HepG2 (cell line): ENCODE results near the gene SLFN11. TPM values are rescaled to one million over a fixed set of nuclear protein-coding genes. Genes with fewer than 3 reads are reported as not detected.
"Not testable (repeated sequence)": the region's sequence is repeated elsewhere in the genome, so short reads cannot be mapped to it uniquely, and the experiment has no call there.

ENCODE experiments used
- ATAC-seq: fragments of 200-7000 bp; cut with Tn5 transposase; 3 replicates; pipeline ENCODE4 v1.9.1; 2020; ENCODE audit warnings: mild to moderate bottlenecking, moderate library complexity
- BruUV-seq: library from RNA; stranded (reverse); fragments of 400-500 nt; replicated peaks from 2 replicates; lab custom pipeline; 2021; lab: Mats Ljungman, UMichigan
- CTCF ChIA-PET: fragments of 300-600 bp; formaldehyde crosslinking; extraction: SDS; loops from one replicate; lab custom pipeline; 2021; ENCODE audit warnings: low total read pairs, inconsistent platforms, low intra/inter-chr PET ratio; lab: Yijun Ruan, JAX
- POLR2A ChIA-PET: fragments of 350-600 bp; sonication (Branson Sonifier 250); formaldehyde crosslinking; loops from one replicate; lab custom pipeline; 2020; ENCODE audit warnings: antibody characterized with exemption, inconsistent platforms; lab: Yijun Ruan, JAX
- DNase-seq: peaks from one replicate; pipeline ENCODE4 v3.0.0-alpha.2; 2015; ENCODE audit warnings: low spot score
- FAIRE-seq: peaks from 3 replicates; lab custom pipeline; 2011; peaks lifted over from hg19 to GRCh38; lab: Jason Lieb, UNC
- H2AFZ ChIP-seq: one replicate; pipeline ENCODE4 v1.6.1; 2011; ENCODE audit warnings: low read length, inconsistent platforms
- H3K27ac ChIP-seq: fragments of 300-600 bp; 3 replicates; pipeline ENCODE4 v1.8.0; 2011; ENCODE audit warnings: mixed run types, mild to moderate bottlenecking, mixed read lengths, low read length, inconsistent platforms; ENCODE audit not compliant: insufficient read depth; ENCODE audit errors: extremely low read length
- H3K27me3 ChIP-seq, 2 experiments: fragments of 200-600 bp in 1 of 2; 2 replicates in 1 of 2; 3 replicates in 1 of 2; pipeline versions ENCODE4 v1.6.0 to v1.8.0; 2011; ENCODE audit warnings: low read length in 2 of 2, mild to moderate bottlenecking in 2 of 2, moderate library complexity in 2 of 2, inconsistent platforms in 1 of 2; ENCODE audit not compliant: insufficient read depth in 2 of 2, control insufficient read depth in 1 of 2
- H3K36me3 ChIP-seq, 2 experiments: fragments of 200-600 bp in 1 of 2; replicated peaks in 1 of 2; 2 replicates in 1 of 2; 3 replicates in 1 of 2; pipeline versions ENCODE4 v1.5.1 to v1.8.0; 2011; ENCODE audit warnings: low read length in 2 of 2, inconsistent platforms in 1 of 2; ENCODE audit not compliant: insufficient read depth in 2 of 2, control insufficient read depth in 1 of 2
- H3K4me1 ChIP-seq: 2 replicates; pipeline ENCODE4 v1.5.1; 2012; ENCODE audit warnings: low read length, inconsistent platforms; ENCODE audit not compliant: insufficient read depth
- H3K4me2 ChIP-seq: 2 replicates; pipeline ENCODE4 v1.6.0; 2011; ENCODE audit warnings: low read depth, low read length, inconsistent platforms
- H3K4me3 ChIP-seq, 3 experiments: fragments of 200-600 bp in 1 of 3; sonication (generic), shearing (Covaris generic) in 1 of 3; replicated peaks in 1 of 3; 2 replicates each; pipeline ENCODE4 v1.5.1; 2011 to 2016; ENCODE audit warnings: low read length in 3 of 3, inconsistent platforms in 2 of 3, low read depth in 2 of 3, mild to moderate bottlenecking in 2 of 3, control low read depth in 1 of 3, mixed read lengths in 1 of 3; ENCODE audit not compliant: insufficient read depth in 1 of 3
- H3K79me2 ChIP-seq: one replicate; pipeline ENCODE4 v1.6.1; 2011; ENCODE audit warnings: low read length, inconsistent platforms; ENCODE audit not compliant: insufficient read depth
- H3K9ac ChIP-seq: 2 replicates; pipeline ENCODE4 v1.6.0; 2011; ENCODE audit warnings: mild to moderate bottlenecking, low read depth, low read length, inconsistent platforms; ENCODE audit not compliant: insufficient read depth
- H3K9me3 ChIP-seq: 2 replicates; pipeline ENCODE4 v1.5.1; 2012; ENCODE audit warnings: mild to moderate bottlenecking, low read length
- H4K20me1 ChIP-seq: 2 replicates; pipeline ENCODE4 v1.6.0; 2011; ENCODE audit warnings: inconsistent platforms, mild to moderate bottlenecking, low read length, moderate library complexity; ENCODE audit not compliant: insufficient read depth
- WGBS: methylation state at CpG from one replicate; pipeline ENCODE4 v1.1.6; 2017; ENCODE audit warnings: low lambda C conversion rate; 5-methylcytosine and 5-hydroxymethylcytosine counted together
- in situ Hi-C: cut with HindIII; loops from 2 replicates; pipeline ENCODE4 v1.10.0; 2017; ENCODE audit warnings: low pct_unique_long_range_greater_than_20kb; ENCODE audit not compliant: extremely low pct_ligation_motif_present
- intact Hi-C: fragments of 100-400 bp; cut with micrococcal nuclease; formaldehyde crosslinking; loops from one replicate; pipeline ENCODE4 v1.10.0; 2022; ENCODE audit not compliant: unreplicated experiment
- polyA plus RNA-seq, 8 experiments: library from polyadenylated mRNA; depleted of rRNA in 3 of 8; stranded (reverse) in 7 of 8; unstranded in 1 of 8; fragments of >200 nt; fragmentation: Illumina TruSeq in 4 of 8; extraction: Trizol in 4 of 8; gene quantifications; 2 replicates each; pipeline versions ENCODE4 v1.2.1 to v1.2.3, GENCODE V29; 2011 to 2016; ENCODE audit warnings: low read depth in 4 of 8, missing spikeins in 1 of 8, mixed read lengths in 1 of 8; ENCODE audit not compliant: insufficient read depth in 1 of 8
- small RNA-seq, 3 experiments: library from RNA; depleted of rRNA; stranded (forward); fragments of <200 nt; gene quantifications; one replicate each; pipeline ENCODE3, GENCODE V24; 2012; ENCODE audit warnings: low read depth in 2 of 3, low replicate concordance in 1 of 3; ENCODE audit not compliant: insufficient read length in 3 of 3, insufficient read depth in 2 of 3
- total RNA-seq, 5 experiments: library from RNA; depleted of rRNA; stranded (reverse); fragments of >200 nt; fragmentation: Illumina TruSeq; extraction: Trizol; gene quantifications; 2 replicates each; pipeline ENCODE4 v1.2.3, GENCODE V29; 2016; ENCODE audit warnings: low read depth in 1 of 5

SLFN11 gene
- total and polyA plus RNA-seq, 2 of the 13 experiments (the other 11 are each of a cell fraction or from before 2014, with no cell fraction given), result not detected

DNA sequence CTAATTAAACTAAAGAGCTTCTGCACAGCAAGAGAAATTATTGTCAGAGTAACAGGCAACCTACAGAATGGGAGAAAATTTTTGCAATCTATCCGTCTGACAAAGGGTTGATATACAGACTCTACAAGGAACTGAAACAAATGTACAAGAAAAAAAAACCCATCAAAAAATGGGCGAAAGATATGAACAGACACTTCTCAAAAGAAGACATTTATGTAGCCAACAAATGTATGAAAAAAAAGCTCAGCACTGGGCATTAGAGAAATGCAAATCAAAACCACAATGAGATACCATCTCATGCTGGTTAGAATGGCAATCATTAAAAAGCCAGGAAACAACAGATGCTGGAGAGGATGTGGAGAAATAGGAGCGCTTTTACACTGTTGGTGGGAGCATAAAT, 64.1 kb downstream of the SLFN11 start:
- H3K4me2 ChIP-seq, H3K27ac ChIP-seq, POLR2A ChIA-PET, H4K20me1 ChIP-seq, DNase-seq, H3K27me3 ChIP-seq, intact Hi-C loops, H3K36me3 ChIP-seq, BruUV-seq, H3K79me2 ChIP-seq, H3K4me3 ChIP-seq, CTCF ChIA-PET, H2AFZ ChIP-seq, H3K9ac ChIP-seq, ATAC-seq, H3K4me1 ChIP-seq, H3K9me3 ChIP-seq, FAIRE-seq: not testable (repeated sequence)
- in situ Hi-C loops, result loop anchor here (25.0 kb wide), 1 partner anchor 428 kb away; the partner anchor contains the start of gene RASL10B
- 11% methylated on average over 3 of the region's 3 CpGs for WGBS

Small RNA genes within 50 kb of the gene (small RNA-seq; reads per million reads assigned to genes)
- gene AC060766.3 (0 reads per million in 3 experiments), gene AC060766.5 (0 reads per million in 3 experiments)

Other genes starting within 250 kb of the SLFN11 start
- 34.5 and 35.5 TPM in 2 replicates for gene NLE1, start 231.3 kb downstream of the SLFN11 start, total RNA-seq (2016; rRNA removed; fragmentation: Illumina TruSeq; extraction: Trizol)
- 20.3 and 21.4 TPM in 2 replicates for gene NLE1, start 231.3 kb downstream of the SLFN11 start, polyA plus RNA-seq (2011; rRNA removed)
- not detected in 2 replicates for gene UNC45B, start 225.8 kb downstream of the SLFN11 start, total RNA-seq (2016; rRNA removed; fragmentation: Illumina TruSeq; extraction: Trizol)
- gene UNC45B, start 225.8 kb downstream of the SLFN11 start, polyA plus RNA-seq (2011; rRNA removed), result 0.01 TPM in 1 of 2 replicates, not detected in the other
- gene SLC35G3, start 179.2 kb downstream of the SLFN11 start, total RNA-seq (2016; rRNA removed; fragmentation: Illumina TruSeq; extraction: Trizol), result not detected in 2 replicates
- not detected in 2 replicates for gene SLC35G3, start 179.2 kb downstream of the SLFN11 start, polyA plus RNA-seq (2011; rRNA removed)
- gene SLFN5, start 130.5 kb downstream of the SLFN11 start, total RNA-seq (2016; rRNA removed; fragmentation: Illumina TruSeq; extraction: Trizol), result 0.35 and 0.70 TPM in 2 replicates
- gene SLFN5, start 130.5 kb downstream of the SLFN11 start, polyA plus RNA-seq (2011; rRNA removed), result 0.22 and 0.25 TPM in 2 replicates
- gene SLFN12, start 58.9 kb upstream of the SLFN11 start, total RNA-seq (2016; rRNA removed; fragmentation: Illumina TruSeq; extraction: Trizol), result 0.13 TPM in 1 of 2 replicates, not detected in the other
- gene SLFN12, start 58.9 kb upstream of the SLFN11 start, polyA plus RNA-seq (2011; rRNA removed), result not detected in 2 replicates
- 0.18 TPM in 1 of 2 replicates, not detected in the other for gene SLFN13, start 75.1 kb upstream of the SLFN11 start, total RNA-seq (2016; rRNA removed; fragmentation: Illumina TruSeq; extraction: Trizol)
- not detected in 2 replicates for gene SLFN13, start 75.1 kb upstream of the SLFN11 start, polyA plus RNA-seq (2011; rRNA removed)
- not detected in 2 replicates for gene SLFN12L, start 164.1 kb upstream of the SLFN11 start, total RNA-seq (2016; rRNA removed; fragmentation: Illumina TruSeq; extraction: Trizol)
- gene SLFN12L, start 164.1 kb upstream of the SLFN11 start, polyA plus RNA-seq (2011; rRNA removed), result not detected in 2 replicates
- gene SLFN14, start 187.2 kb upstream of the SLFN11 start, total RNA-seq (2016; rRNA removed; fragmentation: Illumina TruSeq; extraction: Trizol), result not detected in 2 replicates
- gene SLFN14, start 187.2 kb upstream of the SLFN11 start, polyA plus RNA-seq (2011; rRNA removed), result not detected in 2 replicates
- 4.3 and 5.1 TPM in 2 replicates for gene PEX12, start 204.9 kb upstream of the SLFN11 start, total RNA-seq (2016; rRNA removed; fragmentation: Illumina TruSeq; extraction: Trizol)
- gene PEX12, start 204.9 kb upstream of the SLFN11 start, polyA plus RNA-seq (2011; rRNA removed), result 10.5 and 11.9 TPM in 2 replicates
- 23.8 and 58.4 TPM in 2 replicates for gene AP2B1, start 213.7 kb upstream of the SLFN11 start, total RNA-seq (2016; rRNA removed; fragmentation: Illumina TruSeq; extraction: Trizol)
- 67.4 and 71.3 TPM in 2 replicates for gene AP2B1, start 213.7 kb upstream of the SLFN11 start, polyA plus RNA-seq (2011; rRNA removed)